Stimulated activated CD4-positive, alpha-beta T cell treated with anti-CD3 and anti-CD28 coated beads, Interleukin-12 subunit alpha, Interleukin-12 subunit beta, amount 100 ng/mL, for 24 hours (primary cell): ENCODE data around the gene BCLAF1.

Experiments used
- DNase-seq, 2 experiments: peaks; one replicate each; pipeline ENCODE4 v3.0.0-alpha.2; 2020; ENCODE audit warnings: low read depth in 2 of 2

Gene BCLAF1

DNA sequence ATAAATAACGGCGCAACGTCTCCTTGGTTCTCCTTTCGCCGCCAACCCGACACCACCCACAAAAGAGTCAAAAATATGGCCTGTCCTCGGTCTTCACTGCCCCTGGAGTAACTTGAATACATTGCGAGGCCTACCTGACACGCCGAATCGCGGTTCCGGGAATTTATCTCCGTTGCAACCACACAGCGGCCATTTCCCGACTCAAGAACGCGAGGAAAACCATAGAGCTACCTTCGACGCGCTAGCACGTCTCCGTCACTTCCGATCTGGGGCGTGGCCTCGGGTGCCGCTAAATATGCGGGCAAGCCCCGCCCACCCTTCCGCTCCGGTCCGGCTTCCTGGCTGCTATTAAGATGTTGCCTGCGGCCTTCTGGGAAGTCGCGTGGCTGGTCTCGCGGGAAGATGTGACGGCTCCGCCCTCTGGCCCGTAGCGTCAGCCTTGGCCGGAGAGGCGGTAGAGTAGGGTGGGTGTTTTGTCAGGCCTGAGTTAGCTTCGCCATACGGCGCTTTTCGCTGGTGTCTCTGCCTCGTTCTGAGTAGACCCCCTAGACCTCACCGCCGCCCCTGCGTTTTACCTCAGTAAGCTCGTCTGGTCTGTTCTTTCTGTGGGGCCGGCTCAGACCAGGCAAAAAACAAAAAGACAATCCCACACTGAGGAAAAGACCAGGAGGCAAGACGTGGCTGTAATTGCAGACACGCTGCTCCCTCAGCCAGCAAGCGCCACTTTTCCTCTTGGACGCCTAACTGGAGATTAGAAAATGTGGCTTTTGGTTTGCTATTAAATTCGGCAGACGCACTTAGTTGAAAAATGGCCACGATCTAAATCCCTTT, at the start of gene BCLAF1:
BCLAF1 (minus strand) TSS at position 268 of the 831 bp plus-strand sequence. CDS start 9,980 bp downstream, outside the sequence.
- DNase-seq, result peak; percentile 98 to 99

DNA sequence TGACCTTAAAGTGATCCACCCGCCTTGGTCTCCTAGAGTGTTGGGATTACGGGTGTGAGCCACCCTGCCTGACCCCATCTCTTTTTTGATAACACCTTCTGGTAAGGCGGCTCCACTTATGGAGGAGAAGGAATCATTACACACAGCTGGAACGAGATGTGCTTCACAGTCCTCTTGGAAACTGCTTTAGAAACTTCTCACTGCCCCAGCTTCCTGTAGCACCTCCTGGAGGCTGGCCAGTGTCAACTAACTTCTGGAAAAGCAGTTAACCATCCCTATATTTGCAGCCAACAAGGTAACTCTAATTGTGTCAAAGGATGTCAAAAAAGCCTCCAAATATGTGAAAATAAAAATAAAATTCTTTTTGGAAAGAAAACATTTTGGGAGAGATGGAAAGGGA, 48.8 kb upstream of the BCLAF1 start:
- no peak for DNase-seq

- DNase-seq, result no peak
Observed at GRCh38 chr6:136337606-136338005, 48.0 kb upstream of the BCLAF1 start.

- DNase-seq, result no peak
Observed at GRCh38 chr6:136337121-136337520, 47.5 kb upstream of the BCLAF1 start.

GRCh38 chr6:136335736-136336363, 46.2 kb upstream of the BCLAF1 start:
- DNase-seq, result no peak

DNA sequence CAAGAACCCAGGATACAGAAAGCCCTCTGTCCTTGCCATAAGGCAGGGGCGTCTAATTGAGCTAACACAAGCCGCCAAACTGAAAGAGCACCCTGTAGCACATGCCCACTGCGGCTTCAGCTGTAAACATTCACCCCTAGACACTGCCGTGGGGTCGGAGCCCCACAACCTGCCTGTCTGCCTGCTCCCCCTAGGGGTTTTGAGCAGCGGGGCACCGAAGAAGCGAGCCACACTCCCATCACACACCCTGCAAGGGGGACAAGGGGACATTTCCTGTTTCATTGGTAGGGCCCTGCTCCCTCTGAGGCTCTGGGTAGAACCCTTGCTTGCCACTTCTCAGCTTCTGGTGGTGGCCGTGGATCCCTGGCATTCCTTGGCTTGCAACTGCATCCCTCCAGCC, 45.2 kb upstream of the BCLAF1 start:
- DNase-seq, result no peak

DNA sequence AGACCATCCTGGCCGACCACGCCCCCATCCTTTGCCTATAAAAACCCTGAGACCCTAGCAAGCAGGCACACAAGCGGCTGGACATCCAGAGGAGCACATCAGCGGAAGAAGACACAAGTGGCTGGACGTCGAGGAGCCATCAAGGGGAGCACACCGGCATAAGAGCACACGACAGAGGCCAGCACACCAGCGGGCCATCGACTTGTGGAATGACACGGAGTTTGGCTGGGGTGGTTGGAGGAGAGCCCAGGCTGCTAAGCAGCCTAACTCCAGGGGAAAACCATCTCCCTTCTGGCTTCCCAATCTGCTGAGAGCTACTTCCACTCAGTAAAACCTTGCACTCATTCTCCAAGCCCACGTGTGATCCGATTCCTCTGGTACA, 44.8 kb upstream of the BCLAF1 start:
- no peak for DNase-seq

DNA sequence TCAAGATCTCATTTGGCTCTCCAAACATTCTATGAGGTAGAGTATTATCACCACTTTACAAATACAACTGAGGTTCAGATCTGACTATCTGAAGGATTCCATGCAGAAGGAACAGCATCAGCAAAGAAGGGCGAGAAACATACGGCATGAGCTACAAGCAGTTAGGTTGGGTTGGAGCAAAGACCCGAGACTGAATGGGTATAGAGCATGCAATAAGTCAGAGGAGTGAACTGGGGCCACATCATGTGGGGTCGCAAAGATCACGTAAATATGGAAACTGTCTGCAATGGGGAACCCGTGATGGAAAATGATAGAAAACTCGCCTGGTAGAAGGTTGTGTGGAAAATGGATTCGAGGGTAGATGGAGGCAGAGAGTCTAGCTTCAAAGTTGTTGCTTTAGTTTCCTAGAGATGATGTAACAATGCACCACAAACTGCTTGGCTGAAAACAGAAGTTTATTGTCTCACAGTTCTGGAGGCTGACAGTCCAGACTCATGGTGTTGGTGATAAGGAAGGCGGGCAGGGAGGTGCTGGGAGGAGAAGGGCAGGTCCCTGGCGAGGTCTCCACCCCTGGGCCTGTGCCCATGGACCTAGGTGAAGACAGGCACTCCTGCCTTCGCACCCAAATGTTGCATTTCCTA, 44.3 kb upstream of the BCLAF1 start:
- DNase-seq, result no peak

DNA sequence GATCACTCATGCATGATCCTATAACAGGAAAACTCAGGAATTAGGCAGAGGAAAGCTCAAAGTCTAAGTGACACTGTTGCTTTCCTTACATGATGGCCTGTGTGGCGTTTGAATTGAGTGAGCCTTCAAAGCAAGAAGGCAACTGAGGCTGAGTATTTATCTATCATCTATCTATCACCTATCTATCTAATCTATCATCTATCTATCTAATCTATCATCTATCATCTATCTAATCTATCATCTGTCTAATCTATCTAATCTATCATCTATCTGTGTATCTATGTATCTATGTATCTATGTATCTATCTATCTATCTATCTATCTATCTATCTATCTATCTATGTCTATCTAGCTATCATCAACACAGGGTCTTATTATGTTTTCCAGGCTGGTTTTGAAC, 41.8 kb upstream of the BCLAF1 start:
- no peak for DNase-seq

DNA sequence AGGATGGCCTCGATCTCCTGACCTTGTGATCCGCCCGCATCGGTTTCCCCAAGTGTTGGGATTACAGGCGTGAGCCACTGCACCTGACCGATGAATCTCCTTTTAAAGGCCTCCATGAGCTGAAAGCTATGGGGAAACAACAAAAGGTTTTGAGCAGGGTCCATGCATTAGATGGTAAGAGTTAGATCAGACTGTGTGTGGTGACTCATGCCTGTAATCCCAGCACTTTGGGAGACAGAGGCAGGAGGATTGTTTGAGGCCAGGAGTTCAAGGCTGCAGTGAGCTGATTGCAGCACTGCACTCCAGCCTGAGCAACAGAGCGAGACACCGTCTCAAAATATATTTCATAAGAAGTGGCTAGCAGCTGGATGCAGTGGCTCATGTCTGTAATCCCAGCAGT, 41.0 kb upstream of the BCLAF1 start:
- no peak for DNase-seq

DNA sequence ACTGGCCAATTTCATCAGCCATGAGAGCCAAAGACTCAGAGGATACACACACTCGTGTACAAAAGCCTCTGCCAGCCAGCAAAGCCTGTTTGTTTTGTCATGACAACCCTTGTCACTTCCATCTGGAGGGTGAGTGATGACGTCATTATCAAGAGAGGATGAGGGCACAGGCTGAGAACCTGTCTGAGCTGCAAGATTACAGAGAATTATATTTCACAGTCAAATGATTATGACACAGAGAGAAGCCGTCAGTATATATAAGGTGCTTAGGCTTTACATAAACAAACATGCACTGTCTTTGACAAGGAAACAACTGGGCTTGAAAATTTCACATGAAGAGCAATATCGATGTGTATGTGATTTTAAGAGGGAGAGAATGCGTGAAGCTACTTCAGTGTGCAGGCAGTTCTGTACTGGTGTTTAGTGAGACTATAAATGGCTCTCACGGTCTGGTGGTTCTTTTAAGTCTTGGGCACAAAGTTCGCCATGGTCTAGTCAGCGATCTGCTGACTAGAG, 36.5 kb upstream of the BCLAF1 start:
- no peak for DNase-seq

DNA sequence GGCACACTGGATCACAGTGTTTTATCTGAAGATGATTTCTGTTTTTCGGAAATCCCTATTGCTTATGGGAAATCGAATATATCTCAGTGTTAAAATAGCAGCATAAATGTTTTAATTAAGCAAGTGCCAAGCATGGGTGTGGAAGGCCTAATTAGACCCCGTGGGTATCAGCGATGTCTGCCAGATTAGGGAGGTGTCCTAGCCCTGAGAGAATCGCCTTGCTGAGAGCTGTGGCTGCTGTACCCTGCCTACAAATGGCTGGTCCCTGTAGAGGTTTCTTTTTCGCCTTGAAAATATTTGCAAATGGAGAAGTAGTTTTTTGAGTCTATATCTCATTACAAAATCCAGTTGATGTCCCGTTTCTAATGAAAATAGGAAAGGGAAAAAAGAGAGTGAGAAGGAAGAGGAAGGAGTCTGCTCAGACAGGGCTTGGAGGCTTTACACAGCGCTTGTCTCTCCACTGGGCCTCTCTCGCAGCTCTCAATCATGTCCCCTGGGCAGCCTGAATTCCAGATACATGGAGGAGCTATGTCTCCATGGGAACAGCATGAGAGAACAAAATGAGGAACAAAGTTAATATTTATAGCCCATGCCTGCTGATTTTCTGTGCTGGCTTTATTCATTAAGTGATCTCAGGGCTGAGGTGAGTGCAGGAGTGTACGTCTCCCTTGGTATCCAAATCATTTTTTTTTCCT, 35.2 kb upstream of the BCLAF1 start:
- DNase-seq, result no peak

GRCh38 chr6:136323431-136324112, 33.9 kb upstream of the BCLAF1 start:
- no peak for DNase-seq

DNA sequence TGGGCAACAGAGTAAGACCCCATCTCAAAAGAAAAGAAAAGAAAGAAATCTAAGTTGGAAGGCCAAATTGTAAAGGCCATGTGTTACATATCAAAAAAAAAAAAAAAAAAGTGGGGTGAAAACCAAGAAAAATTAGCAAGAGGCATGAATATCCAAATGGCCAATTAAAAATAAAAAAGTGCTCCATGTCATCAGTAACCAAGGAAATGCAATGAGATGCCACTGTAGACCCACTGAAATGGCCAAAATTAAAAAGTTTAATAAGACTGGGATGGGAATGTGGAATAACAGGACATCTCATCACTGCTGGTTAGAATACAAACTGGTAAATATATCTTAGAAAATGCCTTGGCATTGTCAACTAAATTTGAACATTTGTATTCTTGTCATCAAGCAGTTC, 30.1 kb upstream of the BCLAF1 start:
- no peak for DNase-seq

DNA sequence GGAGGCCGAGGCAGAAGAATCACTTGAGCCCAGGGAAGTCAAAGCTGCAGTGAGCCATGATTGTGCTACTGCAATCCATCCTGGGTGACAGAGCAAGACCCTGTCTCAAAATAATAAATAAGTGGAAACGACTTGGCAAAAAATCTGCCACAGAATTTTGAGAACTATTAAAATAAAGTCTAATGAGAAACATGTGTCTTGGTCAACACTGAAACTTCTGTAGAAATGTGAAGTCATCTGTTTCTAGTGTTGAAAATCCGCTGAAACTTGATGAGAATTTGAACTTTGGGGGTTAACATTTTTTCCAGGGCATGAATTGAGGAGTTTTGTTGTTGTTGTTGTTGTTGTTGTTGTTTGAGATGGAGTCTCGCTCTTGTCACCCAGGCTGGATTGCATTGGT, 29.0 kb upstream of the BCLAF1 start:
- no peak for DNase-seq

DNA sequence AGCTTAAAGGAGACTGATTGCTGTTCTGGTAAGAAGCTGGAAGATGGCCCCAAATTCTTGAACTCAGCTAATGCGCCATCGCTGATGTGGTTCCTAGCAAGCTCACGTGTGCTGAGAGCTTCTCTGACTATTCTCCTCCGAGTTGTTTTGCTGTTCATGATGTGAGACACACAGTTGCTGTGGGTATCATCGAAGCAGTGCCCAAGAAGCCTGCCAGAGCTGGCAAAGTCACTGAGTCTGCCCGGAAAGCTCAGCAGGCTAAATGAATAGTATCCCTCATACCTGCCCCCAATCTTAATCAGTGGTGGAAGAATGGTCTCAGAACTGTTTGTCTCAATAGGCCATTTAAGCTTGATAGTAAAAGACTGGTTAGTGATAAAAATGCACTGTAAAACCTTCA, 28.3 kb upstream of the BCLAF1 start:
- DNase-seq, result no peak

DNA sequence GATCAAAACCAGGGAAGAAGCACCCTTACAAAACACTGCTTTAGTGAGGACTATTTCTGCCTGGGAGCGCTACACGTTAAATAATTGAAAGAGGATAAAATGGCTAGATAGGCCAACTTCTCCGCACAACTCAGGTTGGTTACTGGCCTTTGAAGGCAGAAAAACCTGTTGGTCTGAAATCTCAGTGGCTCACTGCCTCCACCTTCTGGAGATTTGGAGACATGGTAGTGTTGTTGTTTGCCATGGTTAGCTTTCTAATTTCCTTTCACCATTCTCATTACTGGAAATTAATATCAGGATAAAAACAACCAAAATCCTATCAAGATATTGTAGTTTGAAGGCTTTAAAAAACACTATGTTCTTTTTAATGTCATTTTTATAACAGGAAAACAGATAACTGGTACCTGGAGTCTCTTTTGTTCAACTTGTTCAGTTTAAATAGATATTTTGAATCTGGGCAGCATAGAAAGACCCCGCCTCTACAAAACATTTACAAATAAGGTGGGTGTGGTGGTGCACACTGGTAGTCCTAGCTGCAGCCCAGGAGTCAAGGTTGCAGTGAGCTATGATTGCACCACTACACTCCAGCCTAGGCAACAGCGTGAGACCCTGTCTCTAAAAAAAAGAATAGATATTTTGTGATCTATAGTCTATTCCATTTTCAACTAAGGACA, 27.5 kb upstream of the BCLAF1 start:
- DNase-seq, result peak; percentile 19 to 35

DNA sequence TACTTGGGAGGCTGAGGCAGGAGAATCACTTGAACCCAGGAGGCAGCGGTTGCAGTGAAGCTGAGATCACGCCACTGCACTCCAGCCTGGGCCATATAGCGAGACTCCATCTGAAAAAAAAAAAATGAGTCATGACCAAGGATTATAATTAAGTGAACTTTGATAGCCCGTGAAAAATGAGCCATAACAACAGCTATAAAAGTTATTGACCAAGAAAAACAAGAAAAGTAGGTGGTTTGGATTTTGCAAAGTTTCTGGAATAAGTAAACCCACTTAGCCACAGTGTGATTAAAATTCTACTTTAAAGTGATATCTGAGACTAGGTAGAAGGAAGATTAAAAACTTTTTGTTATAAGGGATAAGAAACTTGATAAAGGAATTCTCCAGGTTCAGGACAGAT, 25.9 kb upstream of the BCLAF1 start:
- no peak for DNase-seq

DNA sequence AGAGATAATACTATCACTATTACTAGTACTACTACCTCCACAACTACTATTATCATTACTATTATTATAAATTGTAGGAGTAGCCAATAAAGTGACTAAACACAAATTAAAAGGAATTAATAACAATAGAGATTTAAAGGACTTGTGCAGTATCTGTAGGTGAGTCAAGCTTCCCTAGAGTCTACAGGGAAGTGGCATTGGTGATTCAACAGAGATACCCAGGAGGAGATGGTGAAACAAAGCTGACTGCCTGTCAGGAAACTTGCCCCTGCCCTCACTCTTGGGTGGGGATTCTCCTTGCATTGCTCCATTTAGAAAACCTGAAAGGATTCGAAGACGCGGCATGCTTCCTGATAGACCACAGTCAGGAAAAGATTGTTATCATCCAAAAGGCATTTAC, 23.3 kb upstream of the BCLAF1 start:
- DNase-seq, result no peak

- no peak for DNase-seq
Observed at GRCh38 chr6:136309729-136310311, 20.2 kb upstream of the BCLAF1 start.

GRCh38 chr6:136309171-136309570, 19.5 kb upstream of the BCLAF1 start:
- no peak for DNase-seq
